ENCODE data around the gene ACBD4.
A peak's percentile ranks its signal among the peaks of the same experiment; 100 is the strongest.

ACBD4 gene

GRCh38 chr17:45172232-45172540, 36.7 kb downstream of the ACBD4 start:
- no peak for FAIRE-seq
- TF ChIP-seq CTCF (IDR thresholded peaks at IDR 0.05; ENCODE audit: insufficient read depth, missing control alignments), result no peak
- no peak for DNase-seq (ENCODE audit: insufficient read length, low spot score)

GRCh38 chr17:45172541-45173286, 37.2 kb downstream of the ACBD4 start:
- DNase-seq (ENCODE audit: insufficient read length, low spot score), result peak; percentile 77
- FAIRE-seq, result no peak
- TF ChIP-seq CTCF (IDR thresholded peaks at IDR 0.05; ENCODE audit: insufficient read depth, missing control alignments), result no peak

- FAIRE-seq, result no peak
- TF ChIP-seq CTCF (IDR thresholded peaks at IDR 0.05; ENCODE audit: insufficient read depth, missing control alignments), result no peak
- DNase-seq (ENCODE audit: insufficient read length, low spot score), result no peak
Observed at GRCh38 chr17:45175759-45176115, 40.2 kb downstream of the ACBD4 start.

GRCh38 chr17:45177563-45177962, 42.1 kb downstream of the ACBD4 start:
- DNase-seq (ENCODE audit: insufficient read length, low spot score) (no peak), FAIRE-seq (no peak)
- no peak for TF ChIP-seq CTCF (IDR thresholded peaks at IDR 0.05; ENCODE audit: insufficient read depth, missing control alignments)

GRCh38 chr17:45184144-45184543, 48.7 kb downstream of the ACBD4 start:
- FAIRE-seq (no peak), DNase-seq (ENCODE audit: insufficient read length, low spot score) (no peak)
- no peak for TF ChIP-seq CTCF (IDR thresholded peaks at IDR 0.05; ENCODE audit: insufficient read depth, missing control alignments)

- TF ChIP-seq CTCF (IDR thresholded peaks at IDR 0.05; ENCODE audit: insufficient read depth, missing control alignments), result no peak
- DNase-seq (ENCODE audit: insufficient read length, low spot score) (no peak), FAIRE-seq (no peak)
Observed at GRCh38 chr17:45186801-45187354, 51.4 kb downstream of the ACBD4 start.

- DNase-seq (ENCODE audit: insufficient read length, low spot score), result no peak
- TF ChIP-seq CTCF (IDR thresholded peaks at IDR 0.05; ENCODE audit: insufficient read depth, missing control alignments), result no peak
- no peak for FAIRE-seq
Observed at GRCh38 chr17:45189009-45189408, 53.5 kb downstream of the ACBD4 start.
